Astrocyte (in vitro differentiated cells and primary cell): Measurements from ENCODE around the gene TENM4. TPM values are rescaled to one million over a fixed set of nuclear protein-coding genes. Genes with fewer than 3 reads are reported as not detected.

ENCODE experiments used
- DNase-seq: peaks from one replicate; pipeline ENCODE4 v3.0.0-alpha.2; 2010; ENCODE audit warnings: low read depth
- FAIRE-seq: peaks from 2 replicates; lab custom pipeline; 2011; peaks lifted over from hg19 to GRCh38; lab: Jason Lieb, UNC
- H2AFZ ChIP-seq: 2 replicates; pipeline ENCODE4 v1.6.0; 2012; ENCODE audit warnings: low read depth, low read length, inconsistent platforms
- H3K27ac ChIP-seq: 2 replicates; pipeline ENCODE4 v1.5.1; 2011; ENCODE audit warnings: low read depth, low read length, inconsistent platforms
- H3K27me3 ChIP-seq: 2 replicates; pipeline ENCODE4 v1.6.0; 2011; ENCODE audit warnings: low read length, inconsistent platforms; ENCODE audit not compliant: insufficient read depth
- H3K36me3 ChIP-seq: 2 replicates; pipeline ENCODE4 v1.5.1; 2011; ENCODE audit warnings: low read length, inconsistent platforms; ENCODE audit not compliant: insufficient read depth
- H3K4me1 ChIP-seq: 2 replicates; pipeline ENCODE4 v1.5.1; 2011; ENCODE audit warnings: low read length, inconsistent platforms; ENCODE audit not compliant: insufficient read depth
- H3K4me2 ChIP-seq: 2 replicates; pipeline ENCODE4 v1.6.0; 2012; ENCODE audit warnings: low read length, inconsistent platforms
- H3K4me3 ChIP-seq: 2 replicates; pipeline ENCODE4 v1.5.1; 2011; ENCODE audit warnings: low read depth, mild to moderate bottlenecking, low read length, inconsistent platforms; ENCODE audit not compliant: insufficient read depth
- H3K79me2 ChIP-seq: 2 replicates; pipeline ENCODE4 v1.6.0; 2012; ENCODE audit warnings: mild to moderate bottlenecking, low read length, inconsistent platforms; ENCODE audit not compliant: insufficient read depth
- H3K9ac ChIP-seq: 2 replicates; pipeline ENCODE4 v1.6.0; 2012; ENCODE audit warnings: mild to moderate bottlenecking, low read length, inconsistent platforms
- H3K9me3 ChIP-seq: 2 replicates; pipeline ENCODE4 v1.5.1; 2012; ENCODE audit warnings: low read depth, mild to moderate bottlenecking, low read length, inconsistent platforms; ENCODE audit not compliant: insufficient read depth
- H4K20me1 ChIP-seq: 2 replicates; pipeline ENCODE4 v1.6.0; 2012; ENCODE audit warnings: low read length, inconsistent platforms; ENCODE audit not compliant: insufficient read depth
- H3K27ac Mint-ChIP-seq: one replicate; pipeline ENCODE4 v1.8.0; 2021; ENCODE audit warnings: mild to moderate bottlenecking, mixed read lengths; ENCODE audit not compliant: unreplicated experiment
- H3K27me3 Mint-ChIP-seq: one replicate; pipeline ENCODE4 v1.8.0; 2021; ENCODE audit warnings: low read depth, mixed read lengths; ENCODE audit not compliant: unreplicated experiment
- H3K36me3 Mint-ChIP-seq: one replicate; pipeline ENCODE4 v1.8.0; 2021; ENCODE audit warnings: low read depth, mixed read lengths; ENCODE audit not compliant: unreplicated experiment
- H3K4me1 Mint-ChIP-seq: one replicate; pipeline ENCODE4 v1.8.0; 2021; ENCODE audit warnings: low read depth, mixed read lengths; ENCODE audit not compliant: unreplicated experiment
- H3K4me3 Mint-ChIP-seq: one replicate; pipeline ENCODE4 v1.8.0; 2021; ENCODE audit warnings: mild to moderate bottlenecking, moderate library complexity, mixed read lengths; ENCODE audit not compliant: unreplicated experiment
- H3K9me3 Mint-ChIP-seq: one replicate; pipeline ENCODE4 v1.8.0; 2021; ENCODE audit warnings: mild to moderate bottlenecking, mixed read lengths; ENCODE audit not compliant: unreplicated experiment
- EZH2 ChIP-seq: IDR thresholded peaks from 2 replicates; pipeline ENCODE4 v1.6.1; 2012; ENCODE audit warnings: mild to moderate bottlenecking, low read length, inconsistent platforms; ENCODE audit not compliant: insufficient read depth
- total RNA-seq: library from RNA; stranded (reverse); gene quantifications from 2 replicates; pipeline ENCODE4 v1.2.1, GENCODE V29; 2021
- TF ChIP-seq, protein P1 (sequence below): IDR thresholded peaks from 2 replicates; pipeline ENCODE4 v1.5.1; 2011; ENCODE audit warnings: low read depth, mild to moderate bottlenecking, inconsistent platforms, low read length, moderate library complexity; ENCODE audit not compliant: insufficient read depth

TENM4 gene
- total RNA-seq, 1 donor from 2014 or later, result 7.5 TPM

DNA sequence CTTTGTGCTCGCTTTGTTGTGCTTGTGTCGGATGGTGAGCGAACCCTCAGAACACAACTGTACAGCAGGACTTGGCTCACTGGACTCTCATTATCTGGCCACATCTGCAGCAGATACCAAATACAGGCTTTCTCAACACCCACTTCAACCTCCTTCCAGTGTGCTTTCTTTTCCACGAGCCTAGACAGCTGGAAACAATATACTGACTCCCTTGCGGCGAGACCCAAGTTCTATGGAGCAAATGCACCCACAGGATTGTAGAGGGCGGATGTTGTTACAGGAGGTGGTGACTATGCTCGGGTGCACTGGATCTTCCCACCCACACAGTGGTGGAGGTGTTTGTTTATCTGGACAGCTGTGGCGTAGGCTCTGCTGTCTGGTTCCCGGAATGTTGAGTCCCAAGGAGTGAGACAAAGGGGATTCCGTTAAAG lies 204.3 kb downstream of the TENM4 start:
- Histone ChIP-seq H3K9ac (peak overlapping the region; percentile 79), H3K27me3 (no peaks in the 10 kb centered on the region), H3K36me3 (no peaks in the 10 kb centered on the region), H3K4me3 (no peak overlapping the region), H2AFZ (no peak overlapping the region), H3K4me1 (peaks cover 43% of the 10 kb centered on the region), H3K27ac (peak overlapping the region; percentile 95), H3K79me2 (no peaks in the 10 kb centered on the region), H3K4me2 (peak overlapping the region; percentile 78), H4K20me1 (no peaks in the 10 kb centered on the region), H3K9me3 (no peaks in the 10 kb centered on the region)
- peak overlapping the region; percentile 88 for H3K27ac Mint-ChIP-seq
- H3K36me3 Mint-ChIP-seq, result no peaks in the 10 kb centered on the region
- peak; percentile 87 for FAIRE-seq
- no peaks in the 10 kb centered on the region for H3K27me3 Mint-ChIP-seq
- H3K4me3 Mint-ChIP-seq, result no peak overlapping the region
- peak; percentile 99 for DNase-seq
- peaks cover 37% of the 10 kb centered on the region for H3K4me1 Mint-ChIP-seq
- no peak for TF ChIP-seq EZH2
- TF ChIP-seq, protein P1, sequence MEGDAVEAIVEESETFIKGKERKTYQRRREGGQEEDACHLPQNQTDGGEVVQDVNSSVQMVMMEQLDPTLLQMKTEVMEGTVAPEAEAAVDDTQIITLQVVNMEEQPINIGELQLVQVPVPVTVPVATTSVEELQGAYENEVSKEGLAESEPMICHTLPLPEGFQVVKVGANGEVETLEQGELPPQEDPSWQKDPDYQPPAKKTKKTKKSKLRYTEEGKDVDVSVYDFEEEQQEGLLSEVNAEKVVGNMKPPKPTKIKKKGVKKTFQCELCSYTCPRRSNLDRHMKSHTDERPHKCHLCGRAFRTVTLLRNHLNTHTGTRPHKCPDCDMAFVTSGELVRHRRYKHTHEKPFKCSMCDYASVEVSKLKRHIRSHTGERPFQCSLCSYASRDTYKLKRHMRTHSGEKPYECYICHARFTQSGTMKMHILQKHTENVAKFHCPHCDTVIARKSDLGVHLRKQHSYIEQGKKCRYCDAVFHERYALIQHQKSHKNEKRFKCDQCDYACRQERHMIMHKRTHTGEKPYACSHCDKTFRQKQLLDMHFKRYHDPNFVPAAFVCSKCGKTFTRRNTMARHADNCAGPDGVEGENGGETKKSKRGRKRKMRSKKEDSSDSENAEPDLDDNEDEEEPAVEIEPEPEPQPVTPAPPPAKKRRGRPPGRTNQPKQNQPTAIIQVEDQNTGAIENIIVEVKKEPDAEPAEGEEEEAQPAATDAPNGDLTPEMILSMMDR, result no peak
- no peaks in the 10 kb centered on the region for H3K9me3 Mint-ChIP-seq

DNA sequence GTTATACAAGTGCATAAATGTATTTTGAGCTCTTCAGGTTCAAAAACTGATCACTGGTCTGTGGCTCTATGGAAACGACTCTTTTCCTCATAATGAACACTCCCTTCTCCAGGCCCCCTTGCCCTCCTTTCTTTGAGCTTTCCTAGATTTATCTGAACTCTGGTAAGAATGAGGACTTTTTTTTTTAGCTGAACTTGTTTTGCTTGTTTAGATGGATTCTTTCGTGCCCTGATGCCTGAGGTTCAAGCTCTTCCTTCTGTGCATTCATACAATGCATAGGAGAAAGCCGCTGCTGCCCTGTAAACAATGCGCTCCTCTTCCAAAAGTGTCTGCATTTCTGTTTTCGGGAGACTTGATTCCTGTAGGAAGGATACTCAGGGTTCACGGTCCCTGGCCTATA lies 205.1 kb downstream of the TENM4 start:
- H3K27ac ChIP-seq, result peak overlapping the region; percentile 95
- no peak overlapping the region for H2AFZ ChIP-seq
- Mint-ChIP-seq H3K27ac (no peak overlapping the region), H3K4me1 (peaks cover 37% of the 10 kb centered on the region), H3K27me3 (no peaks in the 10 kb centered on the region), H3K9me3 (no peaks in the 10 kb centered on the region), H3K36me3 (no peaks in the 10 kb centered on the region), H3K4me3 (no peak overlapping the region)
- H3K4me2 ChIP-seq, result no peak overlapping the region
- peaks cover 43% of the 10 kb centered on the region for H3K4me1 ChIP-seq
- DNase-seq (no peak), FAIRE-seq (no peak)
- no peak overlapping the region for H3K4me3 ChIP-seq
- no peaks in the 10 kb centered on the region for H4K20me1 ChIP-seq
- no peaks in the 10 kb centered on the region for H3K36me3 ChIP-seq
- no peaks in the 10 kb centered on the region for H3K9me3 ChIP-seq
- TF ChIP-seq, protein P1, result no peak
- no peak for TF ChIP-seq EZH2
- H3K27me3 ChIP-seq, result no peaks in the 10 kb centered on the region
- H3K9ac ChIP-seq, result no peak overlapping the region
- H3K79me2 ChIP-seq, result no peaks in the 10 kb centered on the region

DNA sequence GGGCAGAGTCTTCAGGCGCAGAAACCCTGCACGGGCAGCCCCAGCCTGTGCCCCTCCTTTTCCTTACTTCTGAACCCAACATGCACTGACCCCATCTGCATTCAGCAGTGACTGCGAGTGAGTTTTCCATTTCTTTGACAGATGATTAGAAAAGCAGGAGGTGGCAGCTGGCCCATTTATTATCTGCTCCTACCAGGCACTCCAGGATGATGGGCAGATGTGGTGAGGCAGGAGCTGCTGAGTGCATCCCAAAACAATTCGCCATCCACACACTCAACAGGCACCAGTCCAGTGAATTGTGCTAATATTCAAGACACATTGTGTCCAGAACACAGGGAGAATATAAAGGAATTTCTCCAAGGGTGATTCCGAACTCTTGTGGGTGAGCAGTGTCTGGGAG lies 208.5 kb downstream of the TENM4 start:
- DNase-seq (peak; percentile 88), FAIRE-seq (no peak)
- H3K9me3 Mint-ChIP-seq, result no peaks in the 10 kb centered on the region
- TF ChIP-seq EZH2, result no peak
- TF ChIP-seq, protein P1, result no peak
- H3K4me1 Mint-ChIP-seq, result peaks cover 24% of the 10 kb centered on the region
- Histone ChIP-seq H3K27ac (no peak overlapping the region), H3K9ac (no peak overlapping the region), H3K4me3 (no peak overlapping the region), H3K4me1 (peaks cover 31% of the 10 kb centered on the region), H3K4me2 (no peak overlapping the region), H3K27me3 (no peaks in the 10 kb centered on the region), H3K9me3 (no peaks in the 10 kb centered on the region), H4K20me1 (no peaks in the 10 kb centered on the region), H3K36me3 (no peaks in the 10 kb centered on the region), H3K79me2 (no peaks in the 10 kb centered on the region), H2AFZ (no peak overlapping the region)
- H3K27me3 Mint-ChIP-seq, result no peaks in the 10 kb centered on the region
- no peak overlapping the region for H3K27ac Mint-ChIP-seq
- H3K4me3 Mint-ChIP-seq, result no peak overlapping the region
- no peaks in the 10 kb centered on the region for H3K36me3 Mint-ChIP-seq
